NB4 (cell line): ENCODE data around the gene ABHD4.
A peak's percentile ranks its signal among the peaks of the same experiment; 100 is the strongest.

ENCODE experiments used
- DNase-seq: peaks from one replicate; pipeline ENCODE4 v3.0.0; 2010; ENCODE audit warnings: low read depth
- H3K4me3 ChIP-seq: one replicate; pipeline ENCODE4 v1.5.1; 2011; ENCODE audit warnings: mild to moderate bottlenecking, low read depth, low read length, moderate library complexity
- CTCF ChIP-seq: IDR thresholded peaks from one replicate; pipeline ENCODE4 v1.5.1; 2012; ENCODE audit warnings: low read depth, low read length
- MAX ChIP-seq: IDR thresholded peaks from 2 replicates; pipeline ENCODE4 v1.6.1; 2011; ENCODE audit warnings: low read depth, low read length
- MYC ChIP-seq: IDR thresholded peaks from 2 replicates; pipeline ENCODE4 v1.6.1; 2011; ENCODE audit warnings: low read depth, low read length
- POLR2A ChIP-seq: IDR thresholded peaks from 2 replicates; pipeline ENCODE4 v1.6.1; 2011; ENCODE audit warnings: mild to moderate bottlenecking; ENCODE audit not compliant: insufficient read length; ENCODE audit errors: extremely low read depth

Gene ABHD4

GRCh38 chr14:22570132-22570949 lies 27.8 kb upstream of the ABHD4 start:
- peak overlapping the region; percentile 36 for H3K4me3 ChIP-seq
- TF ChIP-seq MYC (no peak; the same call in 1 of the 2 replicates), POLR2A (no peak), CTCF (peak; percentile 96), MAX (peak; percentile 62; the same call in 1 of the 2 replicates)
- peak; percentile 96 for DNase-seq

- no peak for DNase-seq
- no peak overlapping the region for H3K4me3 ChIP-seq
- no peak for TF ChIP-seq CTCF
- TF ChIP-seq MAX = no peak
- no peak for TF ChIP-seq MYC
- no peak for TF ChIP-seq POLR2A
These were observed 25.5 kb upstream of the ABHD4 start for GRCh38 chr14:22572562-22573058.

- no peak for TF ChIP-seq MYC
- TF ChIP-seq CTCF = no peak
- TF ChIP-seq POLR2A = no peak
- no peak for TF ChIP-seq MAX
- no peak for DNase-seq
- H3K4me3 ChIP-seq = no peak overlapping the region
These were observed 24.3 kb upstream of the ABHD4 start for GRCh38 chr14:22573804-22574203.

- no peak for DNase-seq
- TF ChIP-seq CTCF (no peak), POLR2A (no peak), MAX (no peak), MYC (no peak)
- H3K4me3 ChIP-seq = no peak overlapping the region
These were observed 20.7 kb upstream of the ABHD4 start for GRCh38 chr14:22577334-22577908.

- DNase-seq = no peak
- H3K4me3 ChIP-seq = no peak overlapping the region
- TF ChIP-seq CTCF (no peak), MAX (no peak), MYC (no peak), POLR2A (no peak)
These were observed 18.9 kb upstream of the ABHD4 start for GRCh38 chr14:22579236-22579635.
